Epithelial cell of prostate (primary cell): ENCODE results near the gene SLC5A2.
"Not testable (repeated sequence)": the region's sequence is repeated elsewhere in the genome, so short reads cannot be mapped to it uniquely, and the experiment has no call there.

Experiments
- DNase-seq: peaks from one replicate; pipeline ENCODE4 v3.0.0-alpha.2; 2011; ENCODE audit warnings: low read depth, low spot score
- H3K27ac ChIP-seq: fragments of 450-650 bp; 2 replicates; pipeline ENCODE4 v1.5.1; 2017; ENCODE audit warnings: mild to moderate bottlenecking

The SLC5A2 gene

GRCh38 chr16:31523768-31524167 is 40.8 kb downstream of the SLC5A2 start:
- DNase-seq, H3K27ac ChIP-seq: not testable (repeated sequence)

DNA sequence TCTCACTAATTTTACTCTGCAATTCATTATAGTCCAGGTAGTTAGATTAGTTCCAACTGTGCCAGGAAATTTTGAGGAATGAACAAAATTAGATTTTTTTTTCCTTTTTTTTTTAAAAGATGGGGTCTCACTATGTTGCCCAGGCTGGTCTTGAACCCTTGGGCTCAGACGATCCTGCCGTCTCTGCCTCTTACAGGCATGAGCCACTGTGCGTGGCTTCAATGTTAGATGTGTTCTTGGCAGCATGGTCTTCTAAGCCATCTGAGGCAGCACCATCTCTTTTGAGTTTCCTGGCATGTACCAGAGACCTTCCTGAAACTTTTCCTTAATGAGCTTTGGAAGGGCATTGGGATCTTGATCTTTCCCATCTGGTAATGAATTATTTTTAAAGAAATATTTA is 42.2 kb downstream of the SLC5A2 start:
- DNase-seq = no peak
- H3K27ac ChIP-seq = no peak overlapping the region

- H3K27ac ChIP-seq = no peak within 1 kb of the TSS
- no peak for DNase-seq
Measured at GRCh38 chr16:31527734-31528274, 44.9 kb downstream of the SLC5A2 start, which contains the start of gene AHSP. TSS of gene AHSP (plus strand) at chr16:31527900. CDS start at chr16:31528140, 240 bp downstream.

DNA sequence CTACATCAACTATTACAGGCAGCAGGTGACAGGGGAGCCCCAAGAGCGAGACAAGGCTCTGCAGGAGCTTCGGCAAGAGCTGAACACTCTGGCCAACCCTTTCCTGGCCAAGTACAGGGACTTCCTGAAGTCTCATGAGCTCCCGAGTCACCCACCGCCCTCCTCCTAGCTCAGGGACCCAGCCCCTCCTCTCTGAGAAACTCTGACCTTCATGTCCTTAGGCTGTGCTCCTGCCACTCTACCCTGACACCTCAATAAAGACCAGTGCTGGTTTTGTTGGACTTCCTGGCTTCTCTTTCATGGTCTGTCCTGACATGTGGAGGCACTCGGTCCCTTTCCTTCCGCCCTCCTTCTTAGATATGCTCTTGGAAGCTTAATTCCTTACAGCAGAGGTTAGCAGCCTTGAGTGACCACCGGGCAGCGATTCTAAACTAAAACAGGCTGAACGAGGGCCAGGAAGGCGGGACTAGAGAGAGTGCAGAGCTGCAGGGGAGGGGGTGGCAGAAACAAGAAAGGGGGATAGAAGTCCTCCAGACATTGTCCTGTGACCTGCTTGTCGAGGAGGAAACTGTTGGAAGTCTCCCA is 45.7 kb downstream of the SLC5A2 start:
- no peak for DNase-seq
- H3K27ac ChIP-seq = no peak overlapping the region

- no peak for DNase-seq
- H3K27ac ChIP-seq = no peak overlapping the region
Measured at GRCh38 chr16:31529108-31529936, 46.4 kb downstream of the SLC5A2 start.

- no peak overlapping the region for H3K27ac ChIP-seq
- no peak for DNase-seq
Measured at GRCh38 chr16:31529937-31530312, 47.0 kb downstream of the SLC5A2 start.

GRCh38 chr16:31530405-31530804 is 47.5 kb downstream of the SLC5A2 start:
- DNase-seq = no peak
- H3K27ac ChIP-seq = no peak overlapping the region

GRCh38 chr16:31531096-31531495 is 48.2 kb downstream of the SLC5A2 start:
- H3K27ac ChIP-seq = no peak overlapping the region
- no peak for DNase-seq

DNA sequence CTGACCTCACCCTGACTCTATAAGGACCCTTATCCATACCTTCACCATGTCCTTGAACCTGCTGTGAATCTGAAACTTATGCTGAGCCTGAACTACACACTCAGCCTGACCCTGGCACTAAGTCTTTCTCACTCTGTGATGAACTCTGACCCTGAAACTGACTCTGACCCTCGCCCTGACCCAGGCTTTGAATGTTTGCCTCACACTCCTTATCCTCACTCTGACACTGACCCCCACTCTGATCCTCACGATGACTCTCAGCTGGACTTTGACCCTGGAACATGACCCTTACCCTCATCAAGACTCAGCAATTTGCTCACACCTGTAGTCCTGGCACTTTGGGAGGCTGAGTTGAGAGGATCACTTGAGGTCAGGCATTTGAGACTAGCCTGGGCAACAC is 49.2 kb downstream of the SLC5A2 start:
- no peak overlapping the region for H3K27ac ChIP-seq
- DNase-seq = no peak

GRCh38 chr16:31532896-31533295 is 50.0 kb downstream of the SLC5A2 start:
- H3K27ac ChIP-seq = no peak overlapping the region
- no peak for DNase-seq

GRCh38 chr16:31535737-31536136 is 52.8 kb downstream of the SLC5A2 start:
- DNase-seq = no peak

DNA sequence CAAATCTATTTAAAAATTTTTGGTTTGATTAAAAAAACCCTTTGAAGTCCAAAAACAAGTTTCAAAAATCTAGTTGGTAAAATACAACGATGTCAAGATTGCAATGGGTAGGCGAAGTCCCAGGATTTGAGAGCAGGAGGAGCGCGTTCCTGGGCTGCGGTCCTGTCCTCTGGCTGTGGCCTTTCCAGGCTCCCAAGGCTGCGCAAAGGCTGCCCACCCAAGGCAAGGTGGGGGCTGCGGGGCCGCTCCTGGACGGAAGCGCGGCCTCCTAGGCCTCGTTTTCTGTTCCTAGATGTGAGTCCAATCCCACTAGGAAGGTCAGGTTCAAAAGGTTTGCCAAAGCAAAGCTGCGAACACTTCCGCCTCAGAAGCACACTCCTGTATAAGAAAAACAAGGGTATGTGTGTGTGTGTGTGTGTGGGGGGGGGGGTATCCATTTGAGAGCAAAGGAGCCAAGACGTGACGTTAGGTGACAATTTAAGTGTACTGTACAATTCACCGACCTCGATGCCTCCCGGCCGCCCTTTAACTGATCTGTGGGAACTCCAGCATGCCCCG is 54.0 kb downstream of the SLC5A2 start:
- H3K27ac ChIP-seq = no peak overlapping the region
- DNase-seq = no peak

More at GRCh38 chr16:31535737-31536136, 52.8 kb downstream of the SLC5A2 start:
- H3K27ac ChIP-seq = no peak overlapping the region

DNA sequence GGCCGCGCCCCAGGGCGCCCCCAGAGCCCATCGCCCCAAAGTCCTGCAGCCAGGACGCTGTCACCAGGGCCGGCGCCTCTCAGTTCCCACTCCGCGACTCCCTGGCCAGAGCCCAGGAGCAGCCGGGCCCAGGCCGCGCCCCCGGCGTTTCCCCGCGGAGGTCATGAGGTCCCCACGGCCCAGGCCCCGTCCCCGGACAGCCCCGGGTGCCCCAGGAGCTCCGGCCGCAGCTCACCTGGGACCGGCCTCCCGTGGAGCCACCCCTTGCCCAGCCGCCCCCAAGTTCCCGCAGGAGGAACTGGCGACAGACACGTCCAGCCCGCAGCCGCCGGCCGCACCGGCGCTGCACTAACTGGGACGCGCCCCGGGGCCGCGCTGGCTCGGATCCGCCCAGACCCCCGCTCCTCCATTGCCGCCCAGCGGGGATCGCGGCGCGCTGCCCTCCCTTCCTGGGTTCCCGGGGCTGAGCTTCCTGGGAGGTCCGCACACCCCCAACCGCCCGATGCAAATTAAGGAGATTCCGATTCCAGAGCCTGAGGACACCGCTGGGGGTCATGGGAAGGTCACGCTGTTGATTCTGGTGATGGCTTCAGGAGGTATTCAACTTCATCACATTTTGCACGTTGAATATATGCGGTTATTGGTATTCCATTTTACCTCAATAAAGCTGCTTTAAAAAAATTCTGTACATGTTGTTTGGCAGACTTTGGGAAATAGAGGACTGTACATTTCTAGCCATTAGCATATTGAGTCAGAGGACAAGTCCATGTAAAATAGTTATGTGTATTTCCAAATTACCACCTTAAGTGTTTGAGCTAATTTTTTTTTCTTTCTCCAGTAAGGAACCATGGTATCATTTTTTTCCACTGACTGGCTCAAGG is 54.7 kb downstream of the SLC5A2 start:
- H3K27ac ChIP-seq = no peak overlapping the region
- DNase-seq = no peak

DNA sequence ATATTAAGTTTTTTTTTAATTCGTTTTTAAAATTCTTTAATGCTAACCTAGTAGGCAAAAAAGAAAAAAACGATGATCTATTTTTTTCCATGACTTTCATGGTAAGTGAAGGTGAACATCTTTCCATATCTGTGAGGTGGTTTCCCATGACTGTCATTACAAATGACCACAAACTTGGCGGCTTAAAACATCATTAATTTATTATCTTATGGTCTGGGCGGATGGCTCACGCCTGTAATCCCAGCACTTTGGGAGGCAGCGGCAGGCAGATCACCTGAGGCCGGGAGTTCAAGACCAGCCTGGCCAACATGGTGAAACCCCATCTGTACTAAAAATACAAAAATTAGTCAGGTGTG is 55.3 kb downstream of the SLC5A2 start:
- DNase-seq, H3K27ac ChIP-seq: not testable (repeated sequence)

DNA sequence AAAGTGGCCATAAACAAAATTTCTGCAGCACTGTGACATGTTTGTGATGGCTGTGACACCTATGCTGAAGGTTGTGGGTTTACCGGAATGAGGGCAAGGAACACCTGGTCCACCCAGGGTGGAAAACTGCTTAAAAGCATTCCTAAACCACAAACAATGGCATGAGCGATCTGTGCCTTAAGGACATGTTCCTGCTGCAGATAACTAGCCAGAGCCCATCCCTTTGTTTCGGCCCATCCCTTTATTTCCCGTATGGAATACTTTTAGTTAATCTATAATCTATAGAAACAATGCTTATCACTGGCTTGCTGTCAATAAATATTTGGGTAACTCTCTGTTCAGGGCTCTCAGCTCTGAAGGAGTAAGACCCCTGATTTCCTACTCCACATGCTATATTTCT is 56.8 kb downstream of the SLC5A2 start:
- not testable (repeated sequence) for H3K27ac ChIP-seq

More for the DNA sequence above, 56.8 kb downstream of the SLC5A2 start:
- DNase-seq = not testable (repeated sequence)
